NOMO-1 treated with dmso at 0.1 percent for 144 hours (cell line): ENCODE results near the gene FCGR1A.
"Not testable (repeated sequence)": the region's sequence is repeated elsewhere in the genome, so short reads cannot be mapped to it uniquely, and the experiment has no call there.

Source experiments
- DNase-seq: peaks from one replicate; lab custom pipeline; 2025; ENCODE audit not compliant: unreplicated experiment; lab: John Stamatoyannopoulos, UW

Gene FCGR1A

DNA sequence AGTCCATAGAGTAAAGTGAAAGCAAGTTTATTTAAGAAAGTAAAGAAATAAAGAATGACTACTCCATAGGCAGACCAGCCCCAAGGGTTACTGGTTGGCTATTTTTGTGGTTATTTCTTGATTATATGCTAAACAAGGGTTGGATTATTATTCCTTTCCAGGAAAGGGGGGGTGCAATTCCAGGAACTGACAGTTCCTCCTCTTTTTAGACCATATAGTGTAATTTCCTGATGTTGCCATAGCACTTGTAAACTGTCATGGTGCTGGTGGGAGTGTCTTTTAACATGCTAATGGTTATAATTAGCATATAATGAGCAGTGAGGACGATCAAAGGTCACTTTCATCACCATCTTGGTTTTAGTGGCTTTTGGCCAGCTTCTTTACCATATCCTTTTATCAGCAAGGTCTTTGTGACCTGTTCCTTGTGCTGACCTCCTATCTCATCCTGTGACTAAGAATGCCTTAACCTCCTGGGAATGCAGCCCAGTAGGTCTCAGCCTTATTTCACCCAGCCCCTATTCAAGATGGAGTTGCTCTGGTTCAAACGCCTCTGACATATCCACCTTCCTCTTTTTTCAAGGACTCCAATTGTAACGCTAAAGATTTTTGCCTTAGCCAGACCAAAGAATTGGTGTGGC, 6.9 kb upstream of the FCGR1A start:
- not testable (repeated sequence) for DNase-seq

DNA sequence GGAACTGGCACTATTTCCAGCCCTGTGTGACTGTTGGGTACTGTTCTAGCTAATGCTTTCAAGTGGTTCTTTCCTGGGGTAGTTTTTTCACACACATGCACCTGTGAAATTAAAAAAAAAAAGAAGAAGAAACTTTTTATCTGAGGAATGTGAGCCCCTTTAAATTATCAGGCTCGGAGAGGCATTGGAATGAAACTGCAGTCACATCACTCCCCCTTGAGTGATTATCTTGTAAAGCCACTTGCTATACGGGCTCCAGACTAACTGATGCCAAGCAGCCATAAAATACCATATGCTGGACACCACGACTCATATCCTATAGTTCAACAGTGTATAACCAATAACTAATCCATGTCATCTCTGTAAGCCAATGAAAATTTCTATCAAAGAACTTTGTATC, 5.4 kb upstream of the FCGR1A start:
- not testable (repeated sequence) for DNase-seq

DNA sequence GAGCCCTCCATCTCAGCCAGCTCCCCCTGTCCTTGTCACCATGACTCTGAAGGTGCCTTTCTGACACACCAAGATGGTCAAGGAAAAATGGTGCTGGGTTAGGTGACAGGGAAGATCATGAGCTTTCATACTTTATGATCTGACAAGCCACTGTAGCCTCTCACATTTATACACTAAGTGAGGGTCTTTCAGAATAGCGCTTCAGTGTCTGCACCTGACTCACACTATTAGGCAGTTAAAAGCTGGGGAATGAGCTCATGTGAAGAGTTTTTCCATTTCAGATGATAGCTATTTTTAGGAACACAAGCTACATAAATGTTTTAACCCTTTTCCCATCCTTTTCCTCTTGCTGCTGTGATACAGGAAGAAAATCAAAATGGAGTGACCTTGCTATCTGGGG, 4.2 kb upstream of the FCGR1A start:
- not testable (repeated sequence) for DNase-seq

DNA sequence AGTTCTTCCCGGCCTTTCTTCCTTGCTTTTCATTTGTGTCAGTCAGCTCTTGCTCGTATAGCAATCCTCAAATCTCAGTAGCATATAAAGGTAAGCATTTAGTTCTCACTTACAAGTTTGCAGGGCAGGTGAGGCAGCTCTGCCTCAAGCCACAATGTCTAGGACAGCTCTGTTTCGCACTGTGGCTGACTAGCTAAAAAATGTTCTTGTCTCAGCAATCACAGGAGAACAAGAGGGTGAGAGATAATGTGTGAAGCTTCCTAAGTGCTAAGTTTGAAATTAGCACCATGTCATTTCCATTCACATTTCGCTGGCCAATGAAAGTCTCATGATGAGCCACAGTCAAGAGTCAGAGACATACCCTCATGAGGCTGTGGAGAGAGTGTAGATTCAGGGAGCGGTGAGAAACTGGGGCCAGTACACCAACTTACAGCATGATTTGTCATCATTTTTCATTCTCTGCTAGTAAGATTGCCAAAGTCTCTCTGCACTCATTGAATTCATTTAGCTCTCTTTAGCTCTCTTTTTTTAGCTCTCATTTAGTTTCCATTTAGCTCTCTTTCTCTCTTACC, 995 bp upstream of the FCGR1A start:
- DNase-seq: not testable (repeated sequence)

DNA sequence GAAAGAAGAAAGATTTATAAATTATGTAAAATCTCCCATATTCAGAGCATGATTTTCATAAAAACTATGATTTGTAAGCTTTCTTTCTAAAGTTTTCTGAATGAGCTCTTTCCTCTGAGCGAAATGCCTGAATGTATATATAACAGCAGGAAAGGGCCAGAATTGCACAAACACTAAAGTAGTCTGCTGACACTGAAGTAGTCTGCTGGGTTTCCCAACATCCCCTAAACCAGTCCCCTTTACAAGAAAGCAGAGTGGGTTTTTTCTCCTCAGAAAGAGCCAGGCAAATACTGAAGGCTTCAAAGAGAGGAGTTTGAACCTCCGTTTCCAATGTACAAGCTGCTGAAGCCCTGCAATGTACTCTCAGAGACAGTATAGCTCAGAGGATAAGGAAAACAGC, 795 bp downstream of the FCGR1A start:
- DNase-seq: not testable (repeated sequence)

DNA sequence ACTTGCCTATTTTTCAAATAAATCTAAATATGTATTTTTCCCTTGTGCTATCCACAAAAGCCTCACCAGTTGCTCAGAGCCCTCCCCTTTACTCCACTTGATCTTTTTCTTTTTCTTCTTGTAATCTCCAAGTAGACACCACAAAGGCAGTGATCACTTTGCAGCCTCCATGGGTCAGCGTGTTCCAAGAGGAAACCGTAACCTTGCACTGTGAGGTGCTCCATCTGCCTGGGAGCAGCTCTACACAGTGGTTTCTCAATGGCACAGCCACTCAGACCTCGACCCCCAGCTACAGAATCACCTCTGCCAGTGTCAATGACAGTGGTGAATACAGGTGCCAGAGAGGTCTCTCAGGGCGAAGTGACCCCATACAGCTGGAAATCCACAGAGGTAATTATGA, 1.4 kb downstream of the FCGR1A start:
- not testable (repeated sequence) for DNase-seq

DNA sequence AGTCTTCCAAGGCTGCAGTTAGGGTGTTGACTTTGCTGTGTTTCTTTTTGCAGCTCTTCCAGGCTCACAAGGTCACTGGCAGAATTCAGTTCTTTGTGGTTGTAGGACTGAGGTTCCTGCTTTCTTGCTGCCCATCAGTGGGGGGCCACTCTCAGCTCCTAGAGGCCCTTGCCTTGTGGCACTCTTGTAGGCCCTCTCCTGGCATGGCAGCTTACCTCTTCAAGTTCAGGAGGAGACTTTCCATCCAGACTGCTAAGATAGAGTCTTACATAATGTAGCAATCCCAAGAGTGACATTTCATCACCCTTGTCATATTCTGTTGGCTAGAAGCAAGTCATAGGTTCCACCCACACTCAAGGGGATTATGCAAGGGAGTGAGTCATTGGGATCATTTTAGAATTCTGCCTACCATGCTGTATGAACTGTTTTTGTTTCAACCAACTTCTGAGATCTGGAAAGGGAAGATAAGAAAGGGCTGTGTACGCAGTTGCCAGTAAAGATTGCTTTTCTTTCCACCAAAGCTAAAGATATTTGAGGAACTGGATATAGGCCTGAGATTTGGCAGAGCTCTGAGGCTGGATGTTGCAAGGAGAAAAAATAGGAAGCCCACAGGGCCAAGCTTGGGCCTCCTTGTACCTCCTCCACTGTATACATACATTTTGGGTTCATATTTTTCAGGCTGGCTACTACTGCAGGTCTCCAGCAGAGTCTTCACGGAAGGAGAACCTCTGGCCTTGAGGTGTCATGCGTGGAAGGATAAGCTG, 5.4 kb downstream of the FCGR1A start:
- DNase-seq: not testable (repeated sequence)

DNA sequence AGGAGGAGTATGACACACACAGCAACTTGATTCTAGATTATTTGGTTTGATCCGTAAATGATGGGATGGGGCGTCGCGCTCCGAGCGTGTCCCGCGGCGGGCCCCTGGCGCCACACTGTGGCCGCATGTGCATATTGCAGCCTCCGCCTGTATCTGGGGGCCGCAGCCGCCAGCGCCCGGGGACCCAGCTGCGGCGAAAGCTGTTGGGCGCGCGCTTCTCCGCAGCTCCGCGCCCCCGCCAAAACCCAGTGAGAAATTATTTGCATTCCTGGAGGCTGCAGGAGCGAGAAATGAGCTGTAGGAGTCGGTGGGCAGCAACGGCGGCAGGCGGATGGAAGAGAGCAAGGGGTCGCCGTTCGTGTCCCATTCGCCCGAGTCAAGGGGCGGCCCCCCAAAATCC, 10.0 kb downstream of the FCGR1A start:
- DNase-seq: not testable (repeated sequence)

DNA sequence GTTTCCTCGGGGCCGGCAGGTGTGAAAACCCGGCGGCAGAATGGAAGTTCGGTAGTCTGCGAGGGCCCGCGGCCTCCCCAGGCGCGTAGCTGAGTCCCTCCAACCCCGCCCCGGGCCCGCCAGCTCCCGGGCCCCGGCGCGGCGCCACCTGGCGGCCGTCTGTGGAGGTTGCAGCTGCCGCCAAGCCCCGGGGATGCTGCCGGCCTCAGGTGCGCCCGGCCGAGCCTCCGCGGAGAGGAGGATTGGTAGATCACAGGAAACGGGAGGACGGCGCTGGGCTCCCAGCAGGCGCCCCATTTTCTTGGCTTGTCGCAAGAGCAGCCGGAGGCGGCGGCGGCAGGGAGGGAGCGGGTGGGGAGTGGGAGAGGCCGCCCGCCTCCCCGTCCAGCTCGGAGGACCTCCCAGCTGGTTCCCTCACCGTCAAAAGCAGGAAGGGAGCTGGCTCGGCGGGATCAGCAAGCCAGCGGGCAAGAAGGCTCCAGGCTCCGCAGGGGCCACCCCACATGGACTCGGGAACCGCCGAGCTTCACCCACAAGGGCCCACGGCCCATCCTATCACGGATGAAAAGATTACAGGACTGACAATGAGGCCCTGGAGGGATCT, 10.5 kb downstream of the FCGR1A start:
- peak; percentile 15 for DNase-seq

DNA sequence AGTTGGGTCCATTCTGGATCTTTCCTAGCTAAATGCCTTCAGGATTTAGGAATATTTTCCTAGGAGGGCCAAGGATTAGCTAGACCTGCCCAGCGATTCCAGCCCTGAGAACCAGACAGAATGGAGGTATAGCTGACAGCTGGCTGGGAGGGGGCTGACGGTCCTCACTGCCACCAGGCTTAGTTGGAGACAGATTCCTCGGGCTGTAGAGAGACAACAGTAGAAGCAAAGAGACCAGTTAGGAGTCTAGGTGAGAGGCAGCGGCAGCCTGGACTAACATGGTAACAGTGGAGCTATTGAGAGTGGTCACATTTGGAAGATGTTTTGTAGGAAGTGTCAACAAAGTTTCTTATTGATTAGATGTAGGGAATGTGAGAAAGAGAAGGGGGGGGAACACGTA, 11.4 kb downstream of the FCGR1A start:
- not testable (repeated sequence) for DNase-seq

DNA sequence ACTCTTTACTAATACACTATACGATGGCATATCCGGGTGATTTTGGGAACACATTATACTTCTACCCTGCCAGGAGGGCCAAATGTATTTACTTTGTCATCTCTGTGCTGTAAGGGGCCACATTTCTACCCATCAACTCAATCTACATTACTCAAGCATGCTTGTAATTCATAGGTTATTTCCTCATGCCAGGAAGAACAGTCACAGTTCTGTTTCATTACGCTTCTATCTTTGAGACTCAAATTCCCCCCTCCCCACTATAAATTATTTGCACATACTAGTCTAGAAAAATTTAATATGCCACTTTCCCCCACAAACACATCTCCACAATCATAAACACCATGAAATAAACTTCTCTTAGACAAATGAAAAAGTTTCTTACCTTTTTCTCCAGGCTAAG, 19.1 kb downstream of the FCGR1A start:
- not testable (repeated sequence) for DNase-seq

DNA sequence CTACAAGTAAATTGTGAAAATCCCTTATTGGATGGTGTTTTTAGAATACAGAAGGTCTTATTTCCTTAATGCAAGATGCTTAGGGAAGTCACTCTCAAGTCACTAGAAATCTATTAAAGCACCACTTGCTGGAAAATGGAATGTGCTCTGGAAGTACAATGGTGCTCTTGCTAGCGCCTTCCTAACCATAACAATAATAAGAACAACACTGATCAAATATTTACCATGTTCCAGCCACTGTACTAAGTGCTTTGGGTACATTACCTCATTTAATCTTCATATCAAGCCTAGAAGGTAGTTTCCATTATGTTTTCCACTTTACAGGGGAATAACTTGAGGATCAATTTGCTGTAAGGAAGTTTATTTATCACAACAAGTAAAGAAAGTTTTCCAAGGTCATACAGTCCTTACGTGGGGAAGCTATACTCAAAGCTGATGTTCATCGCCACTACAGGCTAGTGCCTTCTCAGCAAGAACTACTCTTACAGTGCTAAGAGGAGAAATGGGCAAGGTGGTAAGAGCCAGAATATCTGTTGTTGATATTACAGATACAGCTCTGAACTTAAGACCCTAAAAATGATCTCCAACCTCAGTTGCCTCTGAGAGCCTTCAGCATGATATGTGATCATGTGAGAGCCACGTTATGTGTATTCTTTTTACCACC, 22.1 kb downstream of the FCGR1A start:
- not testable (repeated sequence) for DNase-seq

DNA sequence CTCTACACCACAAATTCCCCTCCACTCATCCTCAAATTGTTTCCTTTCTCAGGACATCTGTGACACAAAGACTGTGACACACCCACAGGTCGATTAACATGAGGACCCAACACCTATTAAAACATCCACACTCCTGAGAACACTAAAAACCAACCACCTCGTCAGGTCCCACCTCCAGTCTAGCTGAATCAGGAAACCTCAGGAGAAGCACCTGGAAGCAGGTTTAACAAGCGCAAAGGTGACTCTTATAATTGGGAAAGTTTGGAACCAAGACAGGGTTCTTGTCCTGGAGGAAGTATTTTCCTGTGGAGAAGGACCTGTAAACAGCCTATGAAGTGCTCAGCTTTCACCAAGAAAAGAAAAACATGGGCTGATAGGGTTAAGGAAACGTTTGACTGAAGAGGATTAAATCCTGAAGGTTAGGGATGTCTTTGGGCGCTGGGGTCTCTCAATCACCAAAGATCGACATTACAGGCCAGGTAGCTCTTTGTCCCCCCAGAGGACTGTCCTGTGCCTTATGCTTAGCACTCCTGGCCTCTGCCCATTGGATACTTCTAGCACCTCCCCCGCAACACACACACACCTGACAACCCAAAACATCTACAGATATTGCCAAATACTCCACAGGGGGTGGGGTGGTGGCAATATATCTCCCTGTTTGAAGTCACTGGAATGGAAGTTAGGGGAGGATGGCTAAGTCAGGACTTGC, 28.4 kb downstream of the FCGR1A start:
- not testable (repeated sequence) for DNase-seq

DNA sequence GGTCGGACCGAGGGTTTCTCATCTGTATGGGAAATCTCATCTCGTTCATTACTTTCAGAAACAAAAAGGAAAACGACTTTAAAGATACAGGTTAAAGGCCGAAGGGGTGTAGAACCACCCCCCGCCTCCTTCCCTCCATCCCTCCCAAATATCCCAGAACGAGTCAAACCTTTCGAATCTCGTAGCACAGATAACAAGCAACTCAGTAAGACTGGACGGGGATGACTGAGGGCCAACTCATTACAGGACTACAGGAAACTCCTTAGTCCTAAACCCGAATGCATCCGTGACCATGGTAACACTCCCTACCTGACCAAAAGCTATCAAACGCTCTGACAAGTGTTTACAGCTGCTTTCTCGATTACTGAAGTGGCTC, 29.0 kb downstream of the FCGR1A start:
- not testable (repeated sequence) for DNase-seq

DNA sequence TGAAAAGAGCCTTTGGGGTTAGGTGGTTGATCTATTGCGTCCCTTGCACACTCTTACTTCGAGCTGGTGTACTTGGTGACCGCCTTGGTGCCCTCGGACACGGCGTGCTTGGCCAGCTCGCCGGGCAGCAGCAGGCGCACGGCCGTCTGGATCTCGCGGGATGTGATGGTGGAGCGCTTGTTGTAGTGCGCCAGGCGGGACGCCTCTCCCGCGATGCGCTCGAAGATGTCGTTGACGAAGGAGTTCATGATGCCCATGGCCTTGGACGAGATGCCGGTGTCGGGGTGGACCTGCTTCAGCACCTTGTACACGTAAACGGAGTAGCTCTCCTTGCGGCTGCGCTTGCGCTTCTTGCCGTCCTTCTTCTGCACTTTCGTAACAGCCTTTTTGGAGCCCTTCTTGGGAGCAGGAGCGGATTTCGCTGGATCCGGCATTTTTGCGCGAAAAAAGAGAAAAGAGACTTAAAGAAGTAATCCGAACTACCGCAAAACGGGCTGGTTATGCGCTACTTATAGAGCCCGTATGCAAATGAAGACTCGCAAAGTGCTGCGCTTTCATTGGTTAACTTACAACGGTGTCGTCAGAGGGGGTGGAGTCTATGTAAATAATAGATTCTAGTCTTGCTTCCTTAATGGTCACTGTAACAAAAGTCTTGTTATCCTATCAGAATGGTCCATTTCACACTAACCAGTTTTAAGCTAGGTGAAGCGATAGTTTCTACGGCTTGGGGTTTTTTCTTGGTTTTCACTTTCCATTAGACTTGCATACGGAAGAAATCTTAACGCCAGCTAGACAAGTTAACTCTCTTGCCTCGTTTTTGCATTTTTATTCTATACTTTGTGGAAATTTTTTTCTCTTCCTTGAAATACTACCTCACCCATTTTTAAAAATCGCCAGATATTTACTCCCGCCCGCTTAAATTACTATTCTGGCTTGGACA, 29.7 kb downstream of the FCGR1A start:
- DNase-seq: peak; percentile 67

DNA sequence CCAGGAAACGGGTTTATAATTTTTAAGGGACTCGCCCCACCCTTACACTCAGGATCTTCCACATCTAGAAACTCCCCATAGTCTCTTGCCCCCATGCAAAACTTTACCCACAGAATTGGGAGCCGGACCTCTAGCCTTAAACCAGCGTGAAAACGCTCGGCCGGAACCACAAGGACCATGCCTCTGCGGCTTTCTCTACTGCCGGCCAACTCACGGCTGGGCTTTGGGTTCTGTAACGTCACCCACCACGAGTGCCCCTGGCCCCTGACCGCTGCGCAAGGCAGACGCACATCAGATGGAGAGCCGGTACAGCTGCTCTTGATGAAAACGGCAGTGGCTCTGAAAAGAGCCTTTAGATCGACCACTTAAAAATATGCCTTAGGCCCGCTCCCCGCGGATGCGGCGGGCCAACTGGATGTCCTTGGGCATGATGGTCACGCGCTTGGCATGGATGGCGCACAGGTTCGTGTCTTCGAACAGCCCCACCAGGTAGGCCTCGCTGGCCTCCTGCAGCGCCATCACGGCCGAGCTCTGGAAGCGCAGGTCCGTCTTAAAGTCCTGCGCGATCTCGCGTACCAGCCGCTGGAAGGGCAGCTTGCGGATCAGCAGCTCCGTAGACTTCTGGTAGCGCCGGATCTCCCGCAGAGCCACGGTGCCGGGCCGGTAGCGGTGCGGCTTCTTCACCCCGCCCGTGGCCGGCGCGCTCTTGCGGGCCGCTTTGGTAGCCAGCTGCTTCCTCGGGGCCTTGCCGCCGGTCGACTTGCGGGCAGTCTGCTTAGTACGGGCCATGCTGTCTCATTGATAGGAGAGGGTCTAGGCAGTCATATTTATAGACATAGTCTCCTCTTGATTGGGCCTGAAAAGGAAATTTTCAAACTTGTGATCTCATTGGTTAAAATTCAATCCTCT, 30.7 kb downstream of the FCGR1A start:
- DNase-seq: peak; percentile 38

DNA sequence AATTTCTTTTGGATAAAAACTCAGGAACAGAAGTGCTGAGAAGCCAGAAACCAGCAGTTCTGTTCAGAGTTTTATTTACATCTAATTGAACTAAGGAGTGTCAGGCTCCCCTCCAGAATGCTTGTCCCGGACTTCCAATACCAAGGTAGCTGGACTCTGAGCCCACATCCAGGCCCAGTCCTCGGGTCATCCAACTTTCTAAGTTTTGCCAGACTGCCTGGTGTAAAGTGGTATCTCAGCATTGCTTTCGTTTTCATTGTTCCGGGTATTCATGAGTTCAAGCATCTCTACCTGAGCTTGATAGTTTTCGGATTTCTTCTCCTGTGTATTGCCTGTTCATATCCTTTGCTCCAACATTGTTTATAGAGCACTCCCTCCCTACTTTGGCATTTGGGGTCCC, 37.9 kb downstream of the FCGR1A start:
- not testable (repeated sequence) for DNase-seq

DNA sequence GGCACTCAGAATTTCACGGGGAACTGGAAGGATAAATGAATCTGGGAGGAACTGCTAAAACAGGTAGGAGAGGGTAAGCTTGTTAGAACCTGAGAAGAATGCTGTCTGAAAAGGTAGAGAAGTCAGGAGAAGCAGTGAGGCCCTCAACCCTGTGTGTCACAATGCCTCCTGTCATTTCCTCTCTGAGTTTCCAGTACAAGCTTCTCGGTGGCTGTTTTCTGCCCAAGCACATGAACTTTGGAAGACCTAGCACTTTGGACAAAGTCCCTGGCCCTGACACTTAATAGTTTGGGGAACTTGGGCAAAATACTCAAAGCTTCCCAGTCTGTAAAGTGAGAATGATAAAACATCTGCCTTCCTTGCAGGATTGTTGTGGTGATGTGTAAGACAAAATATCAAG, 44.1 kb downstream of the FCGR1A start:
- DNase-seq: not testable (repeated sequence)
